ENCODE data around the gene ATP6V1E1. TPM values are rescaled to one million over a fixed set of nuclear protein-coding genes. Genes with fewer than 3 reads are reported as not detected.

The ATP6V1E1 gene
- total RNA-seq, 6 donors from 2014 or later, result 63.5 to 153 (median 130) TPM

DNA sequence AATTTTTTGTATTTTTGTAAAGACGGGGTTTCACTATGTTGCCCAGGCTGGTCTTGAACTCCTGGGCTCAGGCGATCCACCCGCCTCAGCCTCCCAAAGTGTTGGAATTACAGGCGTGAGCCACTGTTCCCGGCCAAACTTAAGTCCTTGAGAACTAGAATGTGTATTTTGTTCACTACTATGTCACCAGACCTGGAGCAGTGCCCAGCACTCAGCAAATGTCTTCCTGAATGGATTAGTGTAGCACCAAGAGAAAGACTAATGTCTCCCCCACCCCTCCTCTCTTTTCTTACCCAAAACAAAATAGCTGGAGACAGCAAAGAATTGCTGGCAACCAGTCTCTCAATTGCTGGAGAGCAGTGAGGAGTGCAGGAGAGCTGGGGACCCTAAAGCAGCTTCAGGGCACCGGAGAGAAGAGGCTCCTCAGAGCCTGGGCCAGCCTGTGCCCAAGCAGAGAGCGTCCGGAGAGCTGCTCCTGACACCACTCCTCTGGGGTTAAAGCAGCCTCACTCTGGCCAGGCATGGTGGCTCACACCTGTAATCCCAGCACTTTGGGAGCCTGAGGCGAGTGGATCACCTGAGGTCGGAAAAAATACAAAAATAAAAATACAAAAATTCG lies 50.3 kb downstream of the ATP6V1E1 start:
- no peak for TF ChIP-seq POLR2AphosphoS5 (IDR thresholded peaks at IDR 0.05)
- TF ChIP-seq, protein P1, sequence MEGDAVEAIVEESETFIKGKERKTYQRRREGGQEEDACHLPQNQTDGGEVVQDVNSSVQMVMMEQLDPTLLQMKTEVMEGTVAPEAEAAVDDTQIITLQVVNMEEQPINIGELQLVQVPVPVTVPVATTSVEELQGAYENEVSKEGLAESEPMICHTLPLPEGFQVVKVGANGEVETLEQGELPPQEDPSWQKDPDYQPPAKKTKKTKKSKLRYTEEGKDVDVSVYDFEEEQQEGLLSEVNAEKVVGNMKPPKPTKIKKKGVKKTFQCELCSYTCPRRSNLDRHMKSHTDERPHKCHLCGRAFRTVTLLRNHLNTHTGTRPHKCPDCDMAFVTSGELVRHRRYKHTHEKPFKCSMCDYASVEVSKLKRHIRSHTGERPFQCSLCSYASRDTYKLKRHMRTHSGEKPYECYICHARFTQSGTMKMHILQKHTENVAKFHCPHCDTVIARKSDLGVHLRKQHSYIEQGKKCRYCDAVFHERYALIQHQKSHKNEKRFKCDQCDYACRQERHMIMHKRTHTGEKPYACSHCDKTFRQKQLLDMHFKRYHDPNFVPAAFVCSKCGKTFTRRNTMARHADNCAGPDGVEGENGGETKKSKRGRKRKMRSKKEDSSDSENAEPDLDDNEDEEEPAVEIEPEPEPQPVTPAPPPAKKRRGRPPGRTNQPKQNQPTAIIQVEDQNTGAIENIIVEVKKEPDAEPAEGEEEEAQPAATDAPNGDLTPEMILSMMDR (IDR thresholded peaks at IDR 0.05), result no peak
- TF ChIP-seq EP300 (IDR thresholded peaks at IDR 0.05), result no peak
- TF ChIP-seq POLR2A (IDR thresholded peaks at IDR 0.05), result no peak
- WGBS, 2 donors, result 53 to 58% methylated on average over 10 to 11 of the region's 11 CpGs
- peak in 1 of 2 donors; percentile 59 for ATAC-seq (ENCODE audit: low FRiP score in 2 of 2)
- Histone ChIP-seq H3K36me3 (no peaks in the 10 kb centered on the region), H3K27ac (peak overlapping the region in 3 of 4 donors; percentile 20 to 57 (median 43)), H3K27me3 (no peaks in the 10 kb centered on the region), H3K4me3 (no peak overlapping the region), H3K9me3 (no peaks in the 10 kb centered on the region), H3K4me1 (peaks cover 0 to 7% (median 6%) of the 10 kb centered on the region in 4 donors)
- DNase-seq, result peak in 1 of 2 donors; percentile 84

DNA sequence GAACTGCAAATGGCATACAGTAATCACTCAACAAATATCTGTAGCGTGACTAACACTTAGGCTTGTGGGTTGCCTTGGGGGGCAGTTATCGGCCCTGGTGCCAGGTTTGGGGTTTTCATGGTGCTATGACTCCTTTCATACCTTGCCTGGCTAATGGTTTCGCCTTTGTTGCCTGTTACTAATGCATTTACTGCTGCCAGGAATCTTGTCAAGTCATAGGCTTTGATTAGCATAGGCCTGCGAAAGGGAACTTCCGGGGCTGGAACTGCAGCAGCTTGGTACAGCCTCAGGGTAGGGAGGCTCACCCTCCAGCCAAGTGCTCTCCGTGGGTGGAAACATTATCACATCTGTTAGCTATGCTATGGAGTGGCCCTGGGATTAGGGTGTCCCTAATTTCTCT lies 52.1 kb downstream of the ATP6V1E1 start:
- TF ChIP-seq POLR2AphosphoS5 (IDR thresholded peaks at IDR 0.05), result no peak
- TF ChIP-seq EP300 (IDR thresholded peaks at IDR 0.05), result no peak
- TF ChIP-seq POLR2A (IDR thresholded peaks at IDR 0.05), result no peak
- TF ChIP-seq, protein P1 (IDR thresholded peaks at IDR 0.05), result no peak
- no peak for DNase-seq
- Histone ChIP-seq H3K4me3 (no peak overlapping the region), H3K9me3 (no peaks in the 10 kb centered on the region), H3K27me3 (no peaks in the 10 kb centered on the region), H3K27ac (no peak overlapping the region), H3K36me3 (no peaks in the 10 kb centered on the region), H3K4me1 (peaks cover 9 to 19% (median 17%) of the 10 kb centered on the region in 4 donors)
- ATAC-seq (ENCODE audit: low FRiP score in 2 of 2), result no peak
- 83 to 84% methylated on average over 4 to 6 of the region's 6 CpGs for WGBS, 2 donors

DNA sequence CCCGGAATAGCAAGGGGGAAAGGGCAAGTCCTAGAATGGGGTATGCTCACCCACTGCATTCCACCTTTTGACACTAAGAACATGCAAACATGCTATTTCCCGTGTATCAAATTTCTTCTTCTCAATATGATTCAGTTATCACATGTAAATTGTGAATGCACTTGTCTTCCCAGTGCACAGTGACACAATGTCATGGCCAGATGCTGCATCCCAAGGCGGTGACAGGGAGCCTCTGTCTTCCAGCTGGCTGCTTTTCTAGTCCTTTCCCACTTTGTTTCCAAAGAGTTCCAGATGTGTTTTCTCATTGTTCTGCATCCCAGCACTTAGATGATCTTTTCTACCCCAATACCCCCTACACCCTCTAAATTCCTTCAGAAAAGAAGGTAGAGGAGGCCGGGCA lies 52.9 kb downstream of the ATP6V1E1 start:
- Histone ChIP-seq H3K36me3 (no peaks in the 10 kb centered on the region), H3K9me3 (no peaks in the 10 kb centered on the region), H3K27me3 (no peaks in the 10 kb centered on the region), H3K4me3 (no peak overlapping the region), H3K4me1 (peaks cover 13 to 22% (median 19%) of the 10 kb centered on the region in 4 donors), H3K27ac (no peak overlapping the region)
- ATAC-seq (ENCODE audit: low FRiP score in 2 of 2), result no peak
- TF ChIP-seq POLR2A (IDR thresholded peaks at IDR 0.05) (no peak), POLR2AphosphoS5 (IDR thresholded peaks at IDR 0.05) (no peak), EP300 (IDR thresholded peaks at IDR 0.05) (no peak)
- TF ChIP-seq, protein P1 (IDR thresholded peaks at IDR 0.05), result no peak
- DNase-seq, result no peak
- WGBS, 2 donors, result 85 to 86% methylated on average over 4 of the region's 4 CpGs

DNA sequence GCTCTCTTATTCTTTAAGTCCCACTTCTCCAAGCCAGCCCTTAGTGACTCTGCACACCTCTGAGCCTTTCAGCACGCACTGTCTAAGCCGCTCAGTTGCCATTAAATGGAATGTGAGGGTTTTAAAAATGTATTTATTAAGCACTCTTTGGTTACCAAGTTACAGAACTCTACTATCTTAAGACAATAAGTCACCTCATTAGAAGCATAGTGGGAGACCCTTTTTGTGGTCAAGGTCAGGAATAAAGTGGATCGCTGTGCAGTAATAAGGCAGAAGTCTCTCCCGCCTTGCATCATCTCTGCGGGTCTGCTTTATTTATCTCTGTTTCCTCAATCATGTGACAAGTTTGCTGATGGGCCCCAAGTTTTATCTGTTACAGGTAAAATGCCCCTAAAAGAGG lies 53.4 kb downstream of the ATP6V1E1 start:
- Histone ChIP-seq H3K4me1 (peaks cover 18 to 28% (median 24%) of the 10 kb centered on the region in 4 donors), H3K27ac (no peak overlapping the region), H3K9me3 (no peaks in the 10 kb centered on the region), H3K4me3 (no peak overlapping the region), H3K27me3 (no peaks in the 10 kb centered on the region), H3K36me3 (no peaks in the 10 kb centered on the region)
- TF ChIP-seq EP300 (IDR thresholded peaks at IDR 0.05) (no peak), POLR2AphosphoS5 (IDR thresholded peaks at IDR 0.05) (no peak)
- 83 to 84% methylated on average over 5 of the region's 5 CpGs for WGBS, 2 donors
- ATAC-seq (ENCODE audit: low FRiP score in 2 of 2) (no peak), DNase-seq (no peak)

DNA sequence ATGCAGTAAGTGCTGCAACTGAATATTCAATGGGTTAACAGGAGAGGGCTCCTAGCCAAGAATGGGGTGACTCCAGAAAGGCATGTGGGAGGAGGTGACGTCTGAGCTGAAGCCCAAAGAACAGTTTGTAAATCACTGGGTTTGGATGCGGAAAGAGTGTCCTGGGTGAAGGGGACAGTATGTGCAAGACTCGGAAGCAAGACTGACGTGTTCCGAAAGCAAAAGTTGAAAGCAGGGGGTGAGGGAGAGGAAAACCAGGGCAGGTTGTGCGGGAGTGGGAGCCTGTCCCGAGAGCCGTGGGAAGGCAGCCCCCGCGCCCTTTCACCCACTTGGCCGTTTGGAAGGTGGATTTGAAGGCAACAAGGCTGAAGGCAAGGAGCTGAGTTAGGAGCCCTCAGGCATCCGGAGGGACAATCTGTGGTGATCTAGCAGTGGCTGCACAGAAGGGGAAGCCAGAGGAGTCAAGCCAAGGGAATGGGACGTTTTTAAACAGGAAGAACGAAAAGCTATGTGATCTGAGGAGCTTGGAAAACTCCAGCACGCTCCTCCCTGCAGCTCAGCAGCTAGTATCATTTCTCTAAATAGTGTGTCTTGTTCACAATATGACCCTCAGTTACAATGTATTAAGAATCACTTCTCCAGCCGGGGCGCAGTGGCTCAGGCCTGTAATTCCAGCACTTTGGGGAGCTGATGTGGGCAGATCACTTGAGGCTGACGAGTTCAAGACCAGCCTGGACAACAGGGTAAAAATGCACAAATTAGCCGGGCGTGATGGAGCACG lies 57.5 kb downstream of the ATP6V1E1 start:
- TF ChIP-seq EP300 (IDR thresholded peaks at IDR 0.05) (peak; percentile 91 to 99 (median 98)), POLR2A (IDR thresholded peaks at IDR 0.05) (peak in 3 of 4 donors; percentile 28 to 53 (median 38)), POLR2AphosphoS5 (IDR thresholded peaks at IDR 0.05) (peak; percentile 92 to 97)
- TF ChIP-seq, protein P1 (IDR thresholded peaks at IDR 0.05), result no peak
- Histone ChIP-seq H3K27ac (peak overlapping the region; percentile 75 to 95 (median 87)), H3K36me3 (no peaks in the 10 kb centered on the region), H3K27me3 (no peaks in the 10 kb centered on the region), H3K4me3 (peak overlapping the region in 3 of 4 donors; percentile 8 to 33 (median 27)), H3K4me1 (peaks cover 29 to 34% (median 30%) of the 10 kb centered on the region in 4 donors), H3K9me3 (no peaks in the 10 kb centered on the region)
- WGBS, 2 donors, result 44 to 48% methylated on average over 21 of the region's 21 CpGs
- DNase-seq (peak; percentile 62 to 83), ATAC-seq (ENCODE audit: low FRiP score in 2 of 2) (peak; percentile 84 to 90)
